A549 (cell line): ENCODE data around the gene RBBP8. TPM values are rescaled to one million over a fixed set of nuclear protein-coding genes. Genes with fewer than 3 reads are reported as not detected.

Experiments used
- ATAC-seq, 2 experiments: fragments of 200-7000 bp in 1 of 2; fragments of >200 bp in 1 of 2; cut with Nextera tagmentation in 1 of 2; cut with Tn5 transposase in 1 of 2; 3 replicates each; pipeline versions ENCODE4 v1.8.0 to v1.9.1; 2018 to 2020; ENCODE audit warnings: mild to moderate bottlenecking in 1 of 2, moderate library complexity in 1 of 2
- CTCF ChIA-PET: fragments of 300-600 bp; sonication (Branson Sonifier 250); formaldehyde crosslinking; extraction: SDS; loops from one replicate; lab custom pipeline; 2021; ENCODE audit warnings: antibody characterized with exemption, inconsistent platforms; lab: Yijun Ruan, JAX
- POLR2A ChIA-PET: fragments of 350-600 bp; formaldehyde crosslinking; extraction: SDS; loops from one replicate; lab custom pipeline; 2021; ENCODE audit warnings: antibody characterized with exemption, inconsistent platforms; lab: Yijun Ruan, JAX
- DNase-seq, 2 experiments: peaks; one replicate each; pipeline versions ENCODE4 v3.0.0 to v3.0.0-alpha.2; 2011 to 2016; ENCODE audit warnings: low read depth in 1 of 2, low spot score in 1 of 2
- FAIRE-seq: peaks from 2 replicates; lab custom pipeline; 2011; peaks lifted over from hg19 to GRCh38; lab: Jason Lieb, UNC
- H3K27ac ChIP-seq, 2 experiments: fragments of >200 bp; sonication (Bioruptor Twin); formaldehyde crosslinking; 3 replicates each; pipeline ENCODE4 v1.5.1; 2016 to 2017
- H3K4me1 ChIP-seq: fragments of >200 bp; sonication (Bioruptor Twin); formaldehyde crosslinking; 3 replicates; pipeline ENCODE4 v1.6.1; 2016
- H3K4me2 ChIP-seq: fragments of >200 bp; sonication (Bioruptor Twin); formaldehyde crosslinking; 3 replicates; pipeline ENCODE4 v1.6.1; 2016
- H3K4me3 ChIP-seq: fragments of >200 bp; sonication (Bioruptor Twin); formaldehyde crosslinking; 3 replicates; pipeline ENCODE4 v1.5.1; 2016
- H3K9me3 ChIP-seq: fragments of >200 bp; sonication (Bioruptor Twin); formaldehyde crosslinking; 3 replicates; pipeline ENCODE4 v1.6.1; 2016
- ATOH8 ChIP-seq: fragments of 250-450 bp; sonication (Bioruptor Pico); IDR thresholded peaks from 2 replicates; pipeline ENCODE4 v1.5.0; 2020; ENCODE audit warnings: low read depth, mild to moderate bottlenecking, moderate library complexity
- HDAC2 ChIP-seq: fragments of 200-600 bp; sonication (generic); IDR thresholded peaks from 2 replicates; pipeline ENCODE4 v1.6.1; 2016
- NR3C1 ChIP-seq: fragments of >200 bp; sonication (Bioruptor Twin); formaldehyde crosslinking; IDR thresholded peaks from 3 replicates; pipeline ENCODE4 v1.6.1; 2017
- SMC3 ChIP-seq: fragments of >200 bp; sonication (Bioruptor Twin); formaldehyde crosslinking; IDR thresholded peaks from 3 replicates; pipeline ENCODE4 v1.6.1; 2018; ENCODE audit warnings: inconsistent platforms
- ZFP36 ChIP-seq: fragments of 450-650 bp; IDR thresholded peaks from 2 replicates; pipeline ENCODE4 v1.6.1; 2014; ENCODE audit warnings: borderline replicate concordance; ENCODE audit not compliant: partially characterized antibody
- WGBS: methylation state at CpG from one replicate; pipeline ENCODE4 v1.1.6; 2017; ENCODE audit errors: missing lambda C conversion rate; 5-methylcytosine and 5-hydroxymethylcytosine counted together
- polyA plus RNA-seq, 4 experiments: library from polyadenylated mRNA; depleted of rRNA in 3 of 4; stranded (reverse); fragments of >200 nt; fragmentation: RNase III in 1 of 4; extraction: RNeasy Plus Mini Kit Qiagen cat#74134 plus additional on column Dnase treatment in 1 of 4; gene quantifications; 2 replicates in 3 of 4; 3 replicates in 1 of 4; pipeline ENCODE4 v1.2.3, GENCODE V29; 2011 to 2017
- small RNA-seq, 6 experiments: library from RNA; depleted of rRNA; stranded (forward); fragments of <200 nt; gene quantifications; one replicate each; pipeline ENCODE3, GENCODE V24; 2012

Gene RBBP8
- polyA plus RNA-seq, 2 of the 4 experiments (the other 2 are of a cell fraction), result 26.8 to 65.4 TPM

- 80% methylated on average over 8 of the region's 8 CpGs for WGBS
- ATAC-seq, result no peak
- no peak for FAIRE-seq
- ChIA-PET POLR2A (no interaction called here), CTCF (no interaction called here)
- no peak overlapping the region for H3K4me3 ChIP-seq
- H3K9me3 ChIP-seq, result no peaks in the 10 kb centered on the region
- no peak for DNase-seq
- TF ChIP-seq ZFP36 (no peak), NR3C1 (no peak), ATOH8 (no peak), SMC3 (no peak), HDAC2 (no peak)
- TF ChIP-seq, all 56 proteins: peak for 0
- no peak overlapping the region for H3K4me2 ChIP-seq
- H3K27ac ChIP-seq, result no peak overlapping the region
- peaks cover 15% of the 10 kb centered on the region for H3K4me1 ChIP-seq
Observed at GRCh38 chr18:23073996-23074606, 141.0 kb downstream of the RBBP8 start.

Small RNA genes lying within 50 kb of the gene (small RNA-seq; reads per million reads assigned to genes)
- 0 reads per million in 6 experiments for gene RF00019
- 0 reads per million in 6 experiments for gene RN7SL745P

Other genes with a start within 250 kb of the RBBP8 start
- gene CABLES1, start 202.2 kb downstream of the RBBP8 start, polyA plus RNA-seq (2011; rRNA removed), result 8.5 and 8.6 TPM in 2 replicates
- gene CABLES1, start 202.2 kb downstream of the RBBP8 start, polyA plus RNA-seq (2017; fragmentation: RNase III; extraction: RNeasy Plus Mini Kit Qiagen cat#74134 plus additional on column Dnase treatment), result 4.5 to 6.4 TPM (median 5.0 TPM) in 3 replicates